ENCODE results near the gene RARS1. TPM values are rescaled to one million over a fixed set of nuclear protein-coding genes. Genes with fewer than 3 reads are reported as not detected.
"Not testable (repeated sequence)": the region's sequence is repeated elsewhere in the genome, so short reads cannot be mapped to it uniquely, and the experiment has no call there.

RARS1 gene
- total and polyA plus RNA-seq, 7 donors: 27.2 to 69.3 (median 39.6) TPM

- ATAC-seq: no peak
- 14 to 32% (median 20%) methylated on average over 53 to 123 of the region's 125 CpGs for WGBS, 3 donors
- Histone ChIP-seq H3K9me3 (no peaks in the 10 kb centered on the region), H3K36me3 (ENCODE audit: insufficient read depth in 1 of 2, low read depth in 1 of 2) (no peaks in the 10 kb centered on the region), H3K27ac (no peak overlapping the region), H3K4me1 (no peaks in the 10 kb centered on the region), H3K27me3 (ENCODE audit: insufficient read depth in 3 of 3, low read length in 2 of 3) (peaks cover 2 to 48% (median 17%) of the 10 kb centered on the region in 3 donors), H3K4me3 (peak overlapping the region; percentile 59)
- intact Hi-C loops (cut with DNase I): no loop called here
- no peak for TF ChIP-seq CTCF (IDR thresholded peaks at IDR 0.05)
- peak in 1 of 2 donors; percentile 14 for DNase-seq
These were observed 43.3 kb downstream of the RARS1 start for GRCh38 chr5:168529374-168530234.

- 59 to 69% (median 64%) methylated on average over 4 of the region's 4 CpGs for WGBS, 3 donors
- no peaks in the 10 kb centered on the region for H3K36me3 ChIP-seq (ENCODE audit: insufficient read depth in 1 of 2, low read depth in 1 of 2)
- no peak overlapping the region for H3K4me3 ChIP-seq
- ATAC-seq (no peak), DNase-seq (no peak)
- H3K27me3 ChIP-seq (ENCODE audit: insufficient read depth in 3 of 3, low read length in 2 of 3): peaks cover 2 to 48% (median 17%) of the 10 kb centered on the region in 3 donors
- no peak overlapping the region for H3K27ac ChIP-seq
- no peaks in the 10 kb centered on the region for H3K4me1 ChIP-seq
- H3K9me3 ChIP-seq: no peaks in the 10 kb centered on the region
- intact Hi-C loops (cut with DNase I): no loop called here
- TF ChIP-seq CTCF (IDR thresholded peaks at IDR 0.05): no peak
These were observed 44.4 kb downstream of the RARS1 start for GRCh38 chr5:168530621-168531150.

- TF ChIP-seq CTCF (IDR thresholded peaks at IDR 0.05): no peak
- intact Hi-C loops (cut with DNase I): no loop called here
- WGBS, 3 donors: 68 to 78% (median 71%) methylated on average over 5 of the region's 5 CpGs
- Histone ChIP-seq H3K27me3 (ENCODE audit: insufficient read depth in 3 of 3, low read length in 2 of 3) (peaks cover 2 to 48% (median 17%) of the 10 kb centered on the region in 3 donors), H3K9me3 (no peaks in the 10 kb centered on the region), H3K4me1 (no peaks in the 10 kb centered on the region), H3K4me3 (no peak overlapping the region), H3K36me3 (ENCODE audit: insufficient read depth in 1 of 2, low read depth in 1 of 2) (no peaks in the 10 kb centered on the region), H3K27ac (no peak overlapping the region)
- ATAC-seq (no peak), DNase-seq (no peak)
These were observed 44.9 kb downstream of the RARS1 start for GRCh38 chr5:168531191-168531590.

- Histone ChIP-seq H3K27me3 (ENCODE audit: insufficient read depth in 3 of 3, low read length in 2 of 3) (peaks cover 2 to 48% (median 17%) of the 10 kb centered on the region in 3 donors), H3K4me3 (no peak overlapping the region), H3K9me3 (no peaks in the 10 kb centered on the region), H3K4me1 (no peaks in the 10 kb centered on the region), H3K36me3 (ENCODE audit: insufficient read depth in 1 of 2, low read depth in 1 of 2) (no peaks in the 10 kb centered on the region), H3K27ac (no peak overlapping the region)
- DNase-seq: no peak
- intact Hi-C loops (cut with DNase I): no loop called here
- ATAC-seq: no peak
- WGBS, 3 donors: 58 to 61% (median 60%) methylated on average over 6 of the region's 6 CpGs
- no peak for TF ChIP-seq CTCF (IDR thresholded peaks at IDR 0.05)
These were observed 46.0 kb downstream of the RARS1 start for GRCh38 chr5:168531987-168532864.

- H3K9me3 ChIP-seq; ATAC-seq; DNase-seq; H3K4me1 ChIP-seq; H3K4me3 ChIP-seq; intact Hi-C loops (cut with DNase I); H3K36me3 ChIP-seq (ENCODE audit: insufficient read depth in 1 of 2, low read depth in 1 of 2); H3K27ac ChIP-seq: not testable (repeated sequence)
- peaks cover 2 to 36% (median 17%) of the 10 kb centered on the region in 3 donors for H3K27me3 ChIP-seq (ENCODE audit: insufficient read depth in 3 of 3, low read length in 2 of 3)
- 81 to 86% (median 83%) methylated on average over 7 of the region's 7 CpGs for WGBS, 3 donors
These were observed 48.1 kb downstream of the RARS1 start for GRCh38 chr5:168534351-168534750.
